GM19025 (cell line): ENCODE data around the gene LORICRIN.

ENCODE experiments used
- ATAC-seq: cut with Tn5 transposase; IDR thresholded peaks from one replicate; pipeline ENCODE4 v1.9.1; 2021; ENCODE audit warnings: mild to moderate bottlenecking, low read depth, moderate library complexity; ENCODE audit not compliant: unreplicated experiment

LORICRIN gene

GRCh38 chr1:153293851-153294250, 34.4 kb downstream of the LORICRIN start:
- no peak for ATAC-seq

DNA sequence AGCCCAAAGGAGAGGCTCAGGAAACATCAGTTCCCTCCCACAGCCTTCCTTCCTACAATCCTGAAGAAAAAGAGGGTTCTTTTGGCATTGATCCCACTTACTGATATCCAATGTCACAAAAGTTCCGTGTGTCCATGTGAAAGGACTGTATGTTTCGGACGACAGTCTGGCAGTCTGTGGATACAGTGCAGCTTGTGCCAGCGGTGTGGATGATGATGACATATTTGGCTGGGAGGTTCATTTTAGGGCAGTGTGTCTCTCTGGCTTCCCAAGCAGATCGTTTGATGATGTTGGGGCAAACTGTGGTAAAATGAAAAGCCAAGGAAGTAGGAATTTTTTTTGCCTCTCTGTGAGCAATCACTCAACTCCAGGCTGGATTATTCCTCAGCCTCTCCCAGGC, 42.8 kb downstream of the LORICRIN start:
- ATAC-seq, result no peak

GRCh38 chr1:153305682-153306081, 46.2 kb downstream of the LORICRIN start:
- ATAC-seq, result no peak

- ATAC-seq, result no peak
Observed at GRCh38 chr1:153306303-153307220, 47.1 kb downstream of the LORICRIN start.

DNA sequence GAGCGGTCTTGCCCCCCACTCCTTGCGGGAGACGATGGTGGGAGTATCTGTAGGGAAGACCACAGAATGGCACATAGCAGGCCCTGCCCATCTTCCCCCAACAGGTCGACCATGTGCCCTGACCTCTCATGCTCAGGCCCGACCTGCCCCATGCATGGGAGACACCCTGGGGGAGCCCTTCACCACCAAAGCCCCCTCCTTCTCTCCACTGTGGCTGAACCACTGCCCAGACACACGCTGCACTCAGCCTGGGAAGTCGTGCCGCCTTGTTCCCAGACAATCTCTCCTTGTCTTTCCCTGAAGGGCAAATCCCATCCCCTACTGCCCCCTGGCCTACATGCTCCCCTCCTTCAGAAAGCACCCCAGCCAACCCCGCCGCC, 47.7 kb downstream of the LORICRIN start:
- no peak for ATAC-seq

DNA sequence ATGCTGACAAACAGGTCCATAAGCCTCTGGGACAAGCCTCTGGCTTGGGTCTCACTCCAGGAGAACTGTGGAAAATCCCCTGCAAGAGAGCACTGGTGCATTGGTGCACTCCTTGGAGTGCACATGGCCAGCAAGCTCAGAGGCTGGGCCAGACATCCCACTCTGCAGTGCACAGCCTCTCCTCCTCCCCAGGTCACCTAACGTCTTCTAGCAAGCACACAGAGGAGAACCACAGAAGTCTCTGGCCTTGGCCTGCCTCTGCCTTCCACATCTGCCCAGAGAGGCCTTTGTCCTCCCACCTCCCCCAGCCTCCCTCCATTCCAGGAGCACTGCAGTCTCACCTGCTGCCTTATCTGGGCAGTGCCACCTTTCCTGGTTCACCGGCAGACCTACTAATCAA, 49.1 kb downstream of the LORICRIN start:
- ATAC-seq, result no peak

GRCh38 chr1:153309441-153309840, 50.0 kb downstream of the LORICRIN start:
- no peak for ATAC-seq

DNA sequence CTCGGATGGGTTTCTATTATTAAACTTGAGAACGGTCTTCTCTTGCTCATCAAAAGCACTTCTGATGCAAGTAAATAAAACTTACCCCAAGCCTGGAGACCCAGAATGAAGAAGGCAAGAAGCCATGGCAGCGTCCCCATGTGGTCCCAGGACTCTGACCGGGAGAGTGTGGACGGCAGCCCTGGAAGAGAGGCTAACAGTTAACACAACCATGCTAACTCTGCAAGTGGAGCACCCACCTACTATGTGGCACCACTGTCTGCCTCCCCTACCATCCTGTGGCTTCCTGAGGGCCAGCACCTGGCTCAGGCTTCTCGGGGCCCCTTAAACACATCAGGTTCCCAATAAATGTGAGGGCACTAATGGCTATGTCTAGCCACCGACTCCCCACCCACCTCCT, 51.0 kb downstream of the LORICRIN start:
- no peak for ATAC-seq
